GM18907 (cell line): ENCODE measurements around the gene P2RY8.
"Not testable (repeated sequence)": the region's sequence is repeated elsewhere in the genome, so short reads cannot be mapped to it uniquely, and the experiment has no call there.

Experiments used
- ATAC-seq: cut with Tn5 transposase; IDR thresholded peaks from one replicate; pipeline ENCODE4 v1.9.1; 2021; ENCODE audit warnings: mild to moderate bottlenecking, moderate library complexity; ENCODE audit not compliant: unreplicated experiment

The P2RY8 gene

GRCh38 chrX:1545776-1546408, 8.9 kb upstream of the P2RY8 start:
- no peak for ATAC-seq

GRCh38 chrX:1542994-1543725, 6.2 kb upstream of the P2RY8 start:
- no peak for ATAC-seq

- not testable (repeated sequence) for ATAC-seq
Measured at GRCh38 chrX:1539146-1539545, 2.2 kb upstream of the P2RY8 start.

GRCh38 chrX:1537716-1538090, 718 bp upstream of the P2RY8 start:
- ATAC-seq, result not testable (repeated sequence)

- peak; percentile 6 for ATAC-seq
Measured at GRCh38 chrX:1536712-1537030, 314 bp downstream of the P2RY8 start.

GRCh38 chrX:1535241-1536041, 1.5 kb downstream of the P2RY8 start:
- peak; percentile 37 for ATAC-seq

- ATAC-seq, result peak; percentile 44
Measured at GRCh38 chrX:1534301-1535168, 2.5 kb downstream of the P2RY8 start.

GRCh38 chrX:1533058-1533457, 3.9 kb downstream of the P2RY8 start:
- no peak for ATAC-seq

GRCh38 chrX:1531096-1531890, 5.7 kb downstream of the P2RY8 start:
- no peak for ATAC-seq

GRCh38 chrX:1529756-1530155, 7.2 kb downstream of the P2RY8 start:
- ATAC-seq, result no peak

GRCh38 chrX:1529328-1529727, 7.7 kb downstream of the P2RY8 start:
- ATAC-seq, result no peak

GRCh38 chrX:1528884-1529203, 8.1 kb downstream of the P2RY8 start:
- ATAC-seq, result no peak

- no peak for ATAC-seq
Measured at GRCh38 chrX:1528186-1528883, 8.7 kb downstream of the P2RY8 start.

GRCh38 chrX:1527457-1527856, 9.5 kb downstream of the P2RY8 start:
- ATAC-seq, result no peak

- no peak for ATAC-seq
Measured at GRCh38 chrX:1526565-1526964, 10.4 kb downstream of the P2RY8 start.

GRCh38 chrX:1525583-1526355, 11.2 kb downstream of the P2RY8 start:
- ATAC-seq, result no peak

GRCh38 chrX:1524874-1525582, 12.0 kb downstream of the P2RY8 start:
- ATAC-seq, result no peak

- ATAC-seq, result not testable (repeated sequence)
Measured at GRCh38 chrX:1522905-1523304, 14.1 kb downstream of the P2RY8 start.
